Fibroblast of pulmonary artery (primary cell): ENCODE results near the gene SPEG.

Source experiments
- DNase-seq: peaks from one replicate; pipeline ENCODE4 v3.0.0-alpha.2; 2010; ENCODE audit warnings: low read depth
- H3K4me3 ChIP-seq: replicated peaks from 2 replicates; pipeline ENCODE4 v1.5.1; 2011; ENCODE audit warnings: low read depth, mild to moderate bottlenecking, control low read depth, low read length, moderate library complexity
- TF ChIP-seq, protein P1 (sequence below): IDR thresholded peaks from 2 replicates; pipeline ENCODE4 v1.5.1; 2011; ENCODE audit warnings: mild to moderate bottlenecking, control low read depth, low read length, inconsistent platforms; ENCODE audit errors: missing control alignments

The SPEG gene

DNA sequence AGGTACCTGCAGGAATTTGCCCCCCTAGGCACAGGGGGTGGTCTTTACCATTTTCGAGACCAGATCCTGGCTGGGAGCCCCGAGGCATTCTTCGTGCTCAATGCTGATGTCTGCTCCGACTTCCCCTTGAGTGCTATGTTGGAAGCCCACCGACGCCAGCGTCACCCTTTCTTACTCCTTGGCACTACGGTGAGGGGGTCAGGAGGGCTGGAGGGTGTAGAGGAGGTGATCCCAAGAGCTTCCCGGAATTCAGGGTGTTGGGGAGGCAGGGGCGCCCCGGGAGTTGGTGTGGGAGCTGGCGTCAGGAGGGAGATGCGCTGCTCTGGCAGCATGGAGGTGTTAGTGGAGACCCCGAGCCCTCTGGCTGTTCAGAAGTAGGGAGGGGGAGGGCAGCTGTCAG lies 67.2 kb downstream of the SPEG start:
- DNase-seq, result no peak
- no peak overlapping the region for H3K4me3 ChIP-seq
- TF ChIP-seq, protein P1, sequence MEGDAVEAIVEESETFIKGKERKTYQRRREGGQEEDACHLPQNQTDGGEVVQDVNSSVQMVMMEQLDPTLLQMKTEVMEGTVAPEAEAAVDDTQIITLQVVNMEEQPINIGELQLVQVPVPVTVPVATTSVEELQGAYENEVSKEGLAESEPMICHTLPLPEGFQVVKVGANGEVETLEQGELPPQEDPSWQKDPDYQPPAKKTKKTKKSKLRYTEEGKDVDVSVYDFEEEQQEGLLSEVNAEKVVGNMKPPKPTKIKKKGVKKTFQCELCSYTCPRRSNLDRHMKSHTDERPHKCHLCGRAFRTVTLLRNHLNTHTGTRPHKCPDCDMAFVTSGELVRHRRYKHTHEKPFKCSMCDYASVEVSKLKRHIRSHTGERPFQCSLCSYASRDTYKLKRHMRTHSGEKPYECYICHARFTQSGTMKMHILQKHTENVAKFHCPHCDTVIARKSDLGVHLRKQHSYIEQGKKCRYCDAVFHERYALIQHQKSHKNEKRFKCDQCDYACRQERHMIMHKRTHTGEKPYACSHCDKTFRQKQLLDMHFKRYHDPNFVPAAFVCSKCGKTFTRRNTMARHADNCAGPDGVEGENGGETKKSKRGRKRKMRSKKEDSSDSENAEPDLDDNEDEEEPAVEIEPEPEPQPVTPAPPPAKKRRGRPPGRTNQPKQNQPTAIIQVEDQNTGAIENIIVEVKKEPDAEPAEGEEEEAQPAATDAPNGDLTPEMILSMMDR, result no peak

DNA sequence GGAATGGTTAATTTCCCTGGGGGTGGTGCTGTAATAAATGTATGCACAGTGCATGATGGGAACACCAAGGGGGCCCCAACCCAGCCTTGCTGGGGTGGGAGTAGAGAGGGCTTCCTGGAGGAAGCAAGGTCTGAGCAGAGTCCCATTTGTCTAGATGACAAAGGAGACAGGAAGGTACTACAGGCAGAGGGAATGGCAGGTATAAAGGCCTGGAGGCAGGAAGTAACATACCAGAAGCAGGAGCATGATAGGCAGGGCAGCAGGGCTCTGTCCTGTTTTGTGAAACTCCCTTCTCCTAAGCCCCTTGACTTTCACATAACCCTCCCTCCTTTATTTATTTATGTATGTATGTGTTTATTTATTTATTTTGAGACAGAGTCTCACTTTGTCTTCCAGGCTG lies 68.0 kb downstream of the SPEG start:
- no peak overlapping the region for H3K4me3 ChIP-seq
- no peak for DNase-seq
- TF ChIP-seq, protein P1, result no peak

DNA sequence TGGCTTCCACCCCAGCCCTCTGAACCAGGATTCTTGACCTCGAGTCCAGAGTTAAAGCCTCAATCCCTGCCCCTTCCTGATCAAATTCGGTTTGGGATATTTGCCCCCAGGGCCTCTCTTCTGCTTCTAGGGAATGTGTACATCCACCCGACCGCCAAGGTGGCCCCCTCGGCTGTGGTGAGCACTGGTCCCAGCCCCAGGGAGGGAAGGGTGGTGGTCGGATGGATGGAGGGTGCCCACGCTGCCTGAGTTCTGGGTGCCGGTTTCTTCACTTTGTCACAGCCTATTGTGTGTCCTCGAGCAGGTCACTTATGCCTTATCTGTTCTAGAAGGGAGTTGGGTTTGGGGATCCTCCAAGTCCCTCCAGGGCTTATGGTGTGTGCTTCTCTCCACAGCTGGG lies 70.9 kb downstream of the SPEG start:
- no peak for DNase-seq
- TF ChIP-seq, protein P1, result no peak
- no peak overlapping the region for H3K4me3 ChIP-seq

DNA sequence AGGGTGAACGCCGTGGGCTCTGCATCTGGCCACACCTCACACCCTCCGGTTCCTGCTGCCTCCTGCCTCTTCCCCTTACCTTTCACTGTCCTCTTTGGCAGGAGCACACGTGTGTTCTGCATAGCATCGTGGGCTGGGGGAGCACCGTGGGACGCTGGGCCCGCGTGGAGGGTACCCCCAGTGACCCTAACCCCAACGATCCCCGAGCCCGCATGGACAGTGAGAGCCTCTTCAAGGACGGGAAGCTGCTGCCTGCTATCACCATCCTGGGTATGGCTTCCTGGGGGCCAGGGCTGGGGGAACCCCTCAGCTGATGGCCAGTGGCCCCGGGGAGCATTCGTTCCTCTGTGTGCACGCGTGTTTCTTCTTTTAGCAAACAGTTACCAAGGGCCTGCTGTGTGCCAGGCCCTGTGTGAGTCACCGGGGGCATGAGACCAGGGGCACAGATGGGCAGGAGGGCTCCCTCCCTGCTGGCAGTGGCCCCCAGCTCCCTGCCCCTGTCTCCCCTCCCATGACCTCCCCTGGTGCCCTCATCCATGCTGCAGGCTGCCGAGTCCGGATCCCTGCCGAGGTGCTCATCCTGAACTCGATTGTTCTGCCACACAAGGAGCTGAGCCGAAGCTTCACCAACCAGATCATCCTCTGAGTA lies 71.6 kb downstream of the SPEG start:
- no peak for DNase-seq

DNA sequence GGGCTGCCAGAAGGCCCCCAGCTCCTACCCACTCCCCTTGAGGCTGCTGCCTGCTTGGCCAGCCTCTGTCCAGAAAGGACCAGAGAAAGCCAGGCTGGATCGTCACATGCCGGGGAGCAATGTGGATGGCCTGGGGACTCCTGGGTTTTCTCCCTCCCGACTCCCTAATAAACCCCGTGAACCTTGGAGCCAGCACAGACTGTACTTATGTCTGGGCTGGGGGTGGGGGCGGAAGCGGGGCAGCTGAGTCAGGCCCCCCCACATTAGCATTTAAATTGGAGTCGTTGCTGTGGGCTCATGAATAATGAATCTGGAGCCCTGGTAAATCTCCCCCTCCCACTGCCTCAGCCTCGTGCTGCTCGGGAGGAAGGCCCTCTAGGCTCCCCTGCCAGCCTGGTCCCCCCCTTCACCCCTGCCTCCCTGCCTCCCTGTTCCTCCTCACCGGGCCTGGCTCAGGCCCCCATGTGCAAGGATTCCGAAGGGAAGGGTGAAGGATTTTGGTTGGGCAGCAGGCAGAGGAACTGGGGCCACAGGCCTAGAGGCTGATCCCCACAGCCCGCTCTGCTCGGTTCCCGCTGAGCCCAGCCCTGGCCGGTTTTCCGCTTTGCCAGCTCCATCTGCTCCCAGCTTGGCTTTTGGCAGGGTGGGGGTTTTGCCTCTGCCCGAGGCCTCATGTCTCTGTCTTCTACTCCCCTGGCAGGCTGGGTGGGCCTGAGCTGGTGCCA lies 72.3 kb downstream of the SPEG start:
- TF ChIP-seq, protein P1, result no peak
- H3K4me3 ChIP-seq, result no peak overlapping the region

More for the DNA sequence above, 71.6 kb downstream of the SPEG start:
- TF ChIP-seq, protein P1, result no peak
- H3K4me3 ChIP-seq, result no peak overlapping the region

DNA sequence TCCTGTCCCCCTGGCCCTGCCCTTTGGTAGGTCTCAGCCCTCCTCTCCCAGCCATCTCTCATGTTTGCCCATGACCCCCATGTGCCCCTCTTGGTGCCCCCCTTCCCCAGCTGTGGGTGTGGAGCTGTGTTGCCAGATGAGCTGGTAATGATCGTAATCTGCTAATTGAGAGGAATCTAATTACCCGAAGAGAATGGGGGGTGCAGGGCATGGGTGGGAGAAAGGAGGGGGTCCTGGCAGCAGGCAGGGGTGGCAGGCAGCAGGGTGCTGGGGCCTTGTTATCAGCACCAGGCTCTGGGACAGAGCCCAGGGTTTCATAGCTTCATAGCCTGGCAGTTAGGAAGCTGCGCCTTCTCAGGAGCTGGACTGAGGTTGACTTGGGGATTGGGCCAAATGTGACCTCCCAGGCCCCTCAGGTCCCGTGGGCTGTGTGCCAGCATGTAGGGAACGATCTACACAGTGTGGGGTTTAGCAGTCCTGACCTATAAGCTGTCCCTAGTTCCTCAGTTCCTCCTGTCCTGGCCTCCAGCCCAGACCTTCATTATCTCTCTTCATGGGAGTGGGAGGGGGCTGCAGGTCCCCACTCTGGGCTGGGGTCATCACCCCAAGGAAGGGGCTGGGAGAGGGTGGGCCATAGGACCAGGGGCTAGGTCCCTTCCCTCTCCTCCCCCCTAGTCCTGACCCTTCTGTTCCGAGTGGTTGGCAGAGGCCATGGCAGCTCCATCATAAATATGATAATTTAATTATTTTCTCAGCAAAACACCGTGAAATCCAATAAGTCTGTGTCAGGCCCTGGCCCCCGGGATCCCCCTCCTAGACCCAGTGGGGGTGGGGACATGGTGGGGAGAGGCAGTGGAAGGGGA lies 73.2 kb downstream of the SPEG start:
- no peak overlapping the region for H3K4me3 ChIP-seq
- DNase-seq, result no peak
- TF ChIP-seq, protein P1, result no peak

More for the DNA sequence above, 72.3 kb downstream of the SPEG start:
- no peak for DNase-seq
